ENCODE measurements around the gene ELK3. TPM values are rescaled to one million over a fixed set of nuclear protein-coding genes. Genes with fewer than 3 reads are reported as not detected.

Gene ELK3
- polyA plus RNA-seq, 4 donors = 48.4 to 60.7 (median 55.0) TPM

DNA sequence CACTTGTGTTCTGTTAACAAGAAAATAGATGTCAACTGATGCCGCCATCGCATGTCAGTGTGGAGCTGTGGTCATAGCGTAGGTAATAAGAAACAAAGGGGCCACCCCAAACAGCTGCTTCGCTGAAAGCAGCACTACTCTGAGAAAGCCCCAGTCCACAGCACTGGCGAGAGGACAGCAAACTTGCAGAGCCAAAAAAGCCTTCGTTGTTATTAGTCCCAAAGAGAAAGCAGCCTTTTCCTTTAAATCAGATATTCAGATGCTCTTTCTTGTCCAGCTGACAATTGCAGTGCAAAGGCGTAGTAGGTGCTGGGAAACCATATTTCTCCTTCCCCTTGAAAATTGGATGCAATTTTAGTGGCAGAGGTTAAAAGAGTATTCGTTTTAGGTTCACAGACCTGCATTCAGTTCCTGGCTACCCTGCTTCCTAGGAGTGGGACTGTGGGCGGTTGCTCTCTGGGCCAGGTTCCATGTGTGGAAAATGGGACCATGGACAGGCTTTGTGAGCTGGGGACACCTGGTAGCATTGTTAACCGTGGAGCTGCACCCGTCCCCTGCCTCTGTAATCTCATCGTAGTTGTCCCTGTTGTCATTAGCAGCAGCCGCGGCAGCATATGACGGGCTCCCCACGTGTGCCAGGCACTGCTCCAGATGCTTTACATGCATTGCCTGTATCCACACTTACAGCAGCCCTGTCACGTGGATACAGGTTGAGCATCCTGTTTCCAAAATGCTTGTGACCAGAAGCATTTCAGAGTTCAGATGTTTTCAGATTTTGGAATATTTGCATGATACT is 54.2 kb downstream of the ELK3 start:
- no peak for DNase-seq (ENCODE audit: low read depth in 4 of 4, low spot score in 2 of 4)

- peak in 2 of 4 donors; percentile 39 to 47 for DNase-seq (ENCODE audit: low read depth in 4 of 4, low spot score in 2 of 4)
These were observed 55.3 kb downstream of the ELK3 start for GRCh38 chr12:96249196-96250118.

DNA sequence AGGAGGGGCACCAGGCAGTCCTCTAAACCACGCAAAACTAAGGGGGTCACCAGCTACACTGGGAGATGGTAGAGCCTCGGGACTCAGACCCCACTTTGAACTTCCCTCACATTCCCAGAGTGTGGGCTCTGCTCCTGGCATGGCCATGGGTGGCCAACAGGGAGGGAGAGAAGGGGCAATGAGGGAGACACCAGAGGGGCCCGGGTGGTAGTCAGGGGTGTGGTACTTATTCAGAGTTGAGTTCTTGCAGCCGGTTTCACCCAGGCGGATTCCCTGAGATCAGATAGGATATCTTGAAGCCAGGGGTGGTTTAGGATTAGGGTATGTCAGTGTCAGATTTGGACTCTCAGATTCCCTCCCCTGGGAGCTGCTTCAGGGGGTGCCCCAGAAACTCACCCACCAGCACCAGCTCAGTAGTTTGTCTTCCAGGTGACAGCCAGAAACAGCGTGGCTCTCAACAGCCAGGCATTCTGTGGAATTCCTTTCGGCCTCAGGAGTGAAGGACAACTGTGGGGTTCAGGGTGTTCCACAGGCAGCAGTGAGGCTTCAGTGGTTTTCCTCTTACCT is 56.0 kb downstream of the ELK3 start:
- no peak for DNase-seq (ENCODE audit: low read depth in 4 of 4, low spot score in 2 of 4)

- no peak for DNase-seq (ENCODE audit: low read depth in 4 of 4, low spot score in 2 of 4)
These were observed 60.9 kb downstream of the ELK3 start for GRCh38 chr12:96255077-96255476.

DNA sequence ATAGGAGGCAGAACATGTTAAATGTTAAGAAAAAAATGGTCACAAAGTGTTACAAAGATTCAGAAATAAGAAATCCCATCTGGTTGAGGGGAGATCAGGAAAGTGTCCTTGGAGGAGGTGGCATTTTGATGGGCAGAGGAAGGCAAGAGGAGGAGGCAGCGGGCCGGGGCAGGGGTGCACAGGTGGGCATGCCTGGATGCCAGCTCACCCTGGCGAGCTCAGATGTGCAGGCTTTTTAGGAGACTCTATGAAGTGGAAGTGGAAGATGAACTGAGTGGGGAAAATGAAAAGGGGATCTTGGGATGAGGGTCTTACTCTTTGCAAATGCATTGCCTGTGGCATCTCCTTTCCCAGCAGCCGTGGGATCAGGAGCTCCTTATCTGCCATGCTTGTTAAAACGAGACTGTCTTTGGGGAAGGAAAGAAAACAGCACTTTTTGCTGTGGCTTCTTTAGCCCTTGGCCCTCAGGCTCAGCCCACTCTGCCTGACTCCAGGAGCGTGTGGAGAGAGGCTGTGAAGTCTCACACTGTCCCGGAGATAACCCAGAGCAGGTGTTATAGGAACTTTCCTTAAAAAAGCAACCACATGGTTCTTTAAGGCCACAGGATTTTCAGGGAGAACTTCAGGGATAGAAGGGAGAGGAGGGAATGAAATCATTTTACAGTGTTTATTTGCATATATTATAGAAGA is 62.6 kb downstream of the ELK3 start:
- DNase-seq (ENCODE audit: low read depth in 4 of 4, low spot score in 2 of 4) = no peak

GRCh38 chr12:96257550-96258103 is 63.5 kb downstream of the ELK3 start:
- DNase-seq (ENCODE audit: low read depth in 4 of 4, low spot score in 2 of 4) = no peak

DNA sequence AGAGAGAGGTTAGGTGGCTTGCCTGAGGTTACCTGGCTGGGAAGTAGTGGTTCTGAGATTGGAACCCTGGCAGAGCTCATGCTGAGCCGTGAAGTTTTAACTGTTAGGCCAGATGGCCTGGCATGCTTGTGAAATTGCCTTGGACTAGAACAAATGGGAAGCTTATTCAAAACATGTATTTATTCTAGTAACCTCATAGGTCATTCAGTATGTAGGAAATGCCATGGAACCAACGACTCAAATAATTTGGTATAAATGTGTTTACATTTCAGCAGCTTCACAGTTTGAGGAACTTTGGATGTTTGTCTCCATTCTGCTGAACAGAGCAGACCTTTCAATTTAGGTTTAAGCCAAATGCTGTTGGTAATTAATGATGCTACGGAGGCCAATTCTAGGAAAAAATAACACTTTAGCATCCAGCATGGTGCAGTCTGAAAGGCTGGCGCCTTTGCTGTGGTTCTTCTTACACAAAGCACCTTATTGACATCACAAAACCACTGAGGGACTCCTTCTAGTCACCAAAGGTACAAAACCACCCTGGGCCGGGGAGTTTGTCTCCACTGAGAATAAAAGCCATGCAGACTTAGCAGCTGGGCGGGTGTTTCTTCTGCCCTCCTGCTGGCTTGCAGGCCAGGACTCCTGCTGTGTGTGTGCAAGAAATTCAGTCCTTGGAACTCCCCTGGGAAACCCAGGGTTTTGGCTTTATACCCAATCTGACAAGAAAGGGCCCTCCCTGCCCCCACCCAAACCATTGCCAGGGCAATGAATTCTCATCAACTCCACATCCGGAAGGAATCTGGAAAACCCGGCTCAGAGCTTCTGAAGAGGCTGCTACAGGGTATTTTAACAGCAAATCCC is 64.2 kb downstream of the ELK3 start:
- no peak for DNase-seq (ENCODE audit: low read depth in 4 of 4, low spot score in 2 of 4)

- DNase-seq (ENCODE audit: low read depth in 4 of 4, low spot score in 2 of 4) = no peak
These were observed 66.1 kb downstream of the ELK3 start for GRCh38 chr12:96260231-96260630.

- no peak for DNase-seq (ENCODE audit: low read depth in 4 of 4, low spot score in 2 of 4)
These were observed 66.5 kb downstream of the ELK3 start for GRCh38 chr12:96260644-96261043.

GRCh38 chr12:96261557-96261956 is 67.4 kb downstream of the ELK3 start:
- DNase-seq (ENCODE audit: low read depth in 4 of 4, low spot score in 2 of 4) = no peak

DNA sequence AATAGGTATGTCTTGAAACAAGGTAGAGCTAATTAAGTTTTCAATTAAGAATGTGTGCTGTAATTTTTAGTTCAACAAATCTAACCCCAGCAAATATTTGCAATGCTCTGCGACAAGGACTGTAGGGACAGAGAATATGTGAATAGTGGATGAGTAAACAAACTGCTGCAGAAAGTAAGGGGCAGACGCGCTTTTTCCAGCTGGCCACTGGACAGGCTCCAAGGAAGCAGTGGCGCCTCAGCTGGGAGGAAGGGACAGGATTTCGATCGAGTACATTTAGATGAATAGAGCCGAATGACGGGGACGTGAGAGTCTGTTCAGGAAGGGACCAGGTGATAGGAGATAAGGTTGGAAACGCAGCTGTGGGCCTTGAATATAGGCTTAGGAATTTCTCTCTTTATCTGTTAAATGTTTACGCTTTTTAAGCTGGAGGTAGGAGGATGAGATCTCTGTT is 69.3 kb downstream of the ELK3 start:
- DNase-seq (ENCODE audit: low read depth in 4 of 4, low spot score in 2 of 4) = no peak

DNA sequence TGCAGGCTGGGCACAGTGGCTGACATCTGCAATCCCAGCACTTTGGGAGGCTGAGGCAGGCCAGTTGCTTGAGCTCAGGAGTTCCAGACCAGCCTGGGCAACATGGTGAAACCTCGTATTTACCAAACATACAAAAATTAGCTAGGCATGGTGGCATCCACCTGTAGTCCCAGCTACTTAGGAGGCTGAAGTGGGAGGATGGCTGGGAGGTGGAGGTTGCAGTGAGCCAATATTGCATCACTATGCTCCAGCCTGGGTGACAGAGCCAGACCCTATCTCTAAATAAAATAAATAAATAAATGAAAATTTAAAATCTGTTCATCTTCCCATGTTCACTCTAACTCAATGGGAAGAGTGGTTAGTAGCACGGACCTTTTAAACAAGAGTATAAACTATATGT is 71.2 kb downstream of the ELK3 start:
- no peak for DNase-seq (ENCODE audit: low read depth in 4 of 4, low spot score in 2 of 4)

DNA sequence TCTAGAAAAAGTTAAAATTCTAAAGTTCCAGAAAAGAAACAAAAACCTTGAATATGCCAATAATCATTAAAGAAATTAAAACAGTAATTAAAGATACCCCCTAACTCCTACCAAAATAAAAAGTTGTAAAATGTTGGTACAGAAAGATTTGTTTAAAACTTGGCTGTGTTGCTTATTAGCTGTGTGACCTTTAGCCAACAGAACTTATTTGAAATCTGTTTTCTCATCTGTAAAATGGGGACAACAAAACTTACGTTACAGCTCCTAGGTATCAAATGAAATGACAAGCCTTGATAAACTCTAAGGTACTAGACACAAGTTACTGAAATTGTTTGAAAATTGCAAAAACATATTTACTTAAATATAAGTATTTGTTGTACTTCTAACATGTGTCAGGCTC is 71.7 kb downstream of the ELK3 start:
- no peak for DNase-seq (ENCODE audit: low read depth in 4 of 4, low spot score in 2 of 4)

DNA sequence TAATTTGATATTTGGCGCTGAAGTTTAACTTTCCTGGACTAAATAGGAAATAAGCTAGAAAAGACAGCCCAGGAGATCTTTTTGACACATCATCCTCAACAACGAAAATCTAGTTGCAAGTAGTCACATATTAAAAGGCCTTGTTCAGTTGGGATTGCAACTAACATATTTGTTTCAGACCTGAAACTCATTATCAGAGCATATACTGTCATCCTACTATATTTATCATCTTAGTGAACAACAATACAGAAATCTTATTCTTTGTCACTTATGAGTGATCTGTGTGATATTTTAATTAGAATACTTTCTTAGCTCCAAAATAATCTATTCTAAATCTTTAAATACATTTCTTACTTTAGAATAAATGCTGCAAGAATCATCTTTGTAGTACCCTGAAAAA is 72.1 kb downstream of the ELK3 start:
- no peak for DNase-seq (ENCODE audit: low read depth in 4 of 4, low spot score in 2 of 4)

GRCh38 chr12:96271469-96272199 is 77.5 kb downstream of the ELK3 start:
- DNase-seq (ENCODE audit: low read depth in 4 of 4, low spot score in 2 of 4) = no peak

- DNase-seq (ENCODE audit: low read depth in 4 of 4, low spot score in 2 of 4) = no peak
These were observed 80.2 kb downstream of the ELK3 start for GRCh38 chr12:96274331-96274730.

DNA sequence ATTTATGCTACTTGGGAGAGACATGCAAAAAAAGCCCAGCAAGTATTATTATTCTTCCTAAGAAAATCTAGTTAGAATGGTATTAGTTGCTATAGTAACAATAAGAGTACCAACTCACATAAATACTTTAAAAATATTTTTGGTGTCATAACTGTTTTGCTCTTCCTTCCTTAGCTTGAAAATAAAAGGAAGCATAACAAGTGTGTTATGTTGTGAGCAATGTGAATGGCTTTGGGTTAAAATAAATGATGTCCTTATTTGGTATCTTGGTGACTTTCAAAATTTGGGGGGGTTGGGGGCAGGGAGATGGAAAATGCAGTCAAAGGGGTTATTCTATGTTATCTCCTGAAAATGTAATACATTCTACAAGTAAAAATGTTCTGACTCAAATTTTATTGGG is 91.0 kb downstream of the ELK3 start:
- no peak for DNase-seq (ENCODE audit: low read depth in 4 of 4, low spot score in 2 of 4)

DNA sequence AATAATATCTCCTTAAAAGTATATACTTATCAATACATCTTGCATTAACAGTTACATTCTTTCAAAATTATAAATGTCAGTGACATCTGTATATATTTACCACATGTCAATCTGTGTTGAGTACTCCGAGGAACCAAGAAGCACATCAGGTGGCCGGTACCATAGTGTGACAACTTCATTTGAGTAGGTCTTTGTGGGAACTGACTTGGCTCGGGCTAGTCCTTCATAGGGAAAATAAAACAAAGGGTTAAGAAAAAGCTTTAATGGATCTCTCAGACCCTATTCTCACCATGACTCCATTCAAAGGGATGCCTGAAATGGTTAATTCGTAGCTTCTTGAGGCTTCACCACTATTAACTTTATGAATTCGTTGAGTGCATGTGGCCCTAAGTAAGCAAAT is 94.9 kb downstream of the ELK3 start:
- DNase-seq (ENCODE audit: low read depth in 4 of 4, low spot score in 2 of 4) = no peak

- DNase-seq (ENCODE audit: low read depth in 4 of 4, low spot score in 2 of 4) = no peak
These were observed 98.9 kb downstream of the ELK3 start for GRCh38 chr12:96293093-96293492.
